ENCODE data around the gene SKOR1. TPM values are rescaled to one million over a fixed set of nuclear protein-coding genes. Genes with fewer than 3 reads are reported as not detected.

Gene SKOR1
- total RNA-seq, 1 donor from 2014 or later: under 0.01 TPM

GRCh38 chr15:67809866-67810265, 15.4 kb upstream of the SKOR1 start:
- DNase-seq (ENCODE audit: low read depth): no peak
- H3K36me3 ChIP-seq (ENCODE audit: control insufficient read depth, insufficient read depth, low read length): no peaks in the 10 kb centered on the region
- no peak for FAIRE-seq
- no peak overlapping the region for H3K4me3 ChIP-seq (ENCODE audit: low read depth, low read length)
- H3K27me3 ChIP-seq (ENCODE audit: control insufficient read depth, insufficient read depth, low read length): no peaks in the 10 kb centered on the region
- TF ChIP-seq CTCF (IDR thresholded peaks at IDR 0.05; ENCODE audit: insufficient read depth, low read length, severe bottlenecking): no peak

DNA sequence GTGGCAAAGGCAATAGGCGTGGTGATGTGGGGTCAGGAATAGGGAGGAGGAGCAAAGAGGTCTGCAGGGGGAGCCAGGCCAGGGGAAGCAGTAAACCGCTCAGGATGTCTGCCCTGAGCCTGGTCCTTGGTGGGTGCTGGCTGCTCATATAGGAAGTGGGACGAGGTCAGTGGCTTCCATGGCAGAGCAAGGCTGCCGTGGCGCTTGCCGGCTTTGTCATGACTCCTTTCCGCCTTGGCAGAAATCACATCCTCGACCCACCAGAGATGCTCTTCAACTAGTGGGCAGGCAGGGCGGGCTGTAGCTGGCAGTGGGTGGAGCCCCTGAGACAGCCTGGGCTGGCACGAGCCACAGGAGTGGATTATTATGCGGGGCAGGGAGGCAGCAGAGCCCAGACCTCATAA, 13.1 kb upstream of the SKOR1 start:
- no peaks in the 10 kb centered on the region for H3K27me3 ChIP-seq (ENCODE audit: control insufficient read depth, insufficient read depth, low read length)
- no peak for DNase-seq (ENCODE audit: low read depth)
- no peak for TF ChIP-seq CTCF (IDR thresholded peaks at IDR 0.05; ENCODE audit: insufficient read depth, low read length, severe bottlenecking)
- no peaks in the 10 kb centered on the region for H3K36me3 ChIP-seq (ENCODE audit: control insufficient read depth, insufficient read depth, low read length)
- H3K4me3 ChIP-seq (ENCODE audit: low read depth, low read length): no peak overlapping the region
- FAIRE-seq: no peak

DNA sequence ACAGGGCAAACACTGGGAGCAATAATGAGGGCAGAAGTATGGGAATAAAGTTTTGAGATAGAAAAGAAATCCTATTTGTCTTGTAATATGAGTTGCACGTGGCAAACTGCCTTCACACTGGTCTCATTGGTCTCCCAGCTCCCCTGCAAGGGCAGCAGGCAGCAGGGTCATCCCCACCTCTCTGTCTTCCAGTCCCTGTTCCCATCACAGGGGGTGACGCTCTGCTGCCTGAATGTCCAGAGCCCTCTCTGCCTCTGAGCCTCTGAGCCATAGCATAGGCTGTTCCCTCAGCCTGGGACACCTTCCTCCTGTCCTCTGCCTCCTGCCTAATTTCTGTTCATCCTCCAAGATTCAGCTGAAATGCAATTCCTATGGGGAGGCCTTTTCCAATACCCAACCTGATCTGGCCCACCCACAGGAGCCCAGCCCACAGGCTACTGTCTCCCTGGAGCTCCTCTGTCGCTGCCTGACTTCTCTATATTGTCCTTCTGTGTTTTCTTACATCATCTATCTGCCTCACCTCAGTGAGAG, 12.1 kb upstream of the SKOR1 start:
- Histone ChIP-seq H3K36me3 (ENCODE audit: control insufficient read depth, insufficient read depth, low read length) (no peaks in the 10 kb centered on the region), H3K4me3 (ENCODE audit: low read depth, low read length) (no peak overlapping the region), H3K27me3 (ENCODE audit: control insufficient read depth, insufficient read depth, low read length) (no peaks in the 10 kb centered on the region)
- no peak for TF ChIP-seq CTCF (IDR thresholded peaks at IDR 0.05; ENCODE audit: insufficient read depth, low read length, severe bottlenecking)
- DNase-seq (ENCODE audit: low read depth) (no peak), FAIRE-seq (no peak)

DNA sequence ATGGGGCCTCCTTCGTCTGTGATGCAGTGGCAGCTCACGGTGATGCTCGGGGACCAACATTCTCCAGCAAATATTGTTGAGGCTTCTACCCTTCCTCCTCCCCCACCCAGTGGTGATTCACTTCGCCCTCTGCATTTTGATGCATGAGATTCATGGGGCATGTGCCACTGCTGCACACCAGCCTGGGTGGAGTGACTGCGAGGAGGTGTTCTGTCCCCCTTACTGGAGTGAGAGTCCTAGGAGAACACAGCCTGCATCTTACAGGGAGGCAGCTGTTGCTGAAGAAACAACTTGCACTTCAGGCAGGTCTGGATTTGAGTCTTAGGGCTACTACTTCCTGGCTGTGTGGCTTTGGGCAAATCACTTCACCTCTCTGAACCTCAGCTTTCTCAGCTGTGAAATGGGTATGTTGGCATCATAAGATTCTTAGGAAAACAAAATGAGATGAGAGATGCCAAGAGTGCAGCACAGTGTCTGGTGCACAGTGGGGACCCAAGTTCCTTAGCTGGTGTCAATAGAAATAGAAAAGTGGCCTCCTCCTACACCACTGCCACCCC, 10.2 kb upstream of the SKOR1 start:
- no peaks in the 10 kb centered on the region for H3K36me3 ChIP-seq (ENCODE audit: control insufficient read depth, insufficient read depth, low read length)
- no peak for TF ChIP-seq CTCF (IDR thresholded peaks at IDR 0.05; ENCODE audit: insufficient read depth, low read length, severe bottlenecking)
- H3K27me3 ChIP-seq (ENCODE audit: control insufficient read depth, insufficient read depth, low read length): peaks cover 13% of the 10 kb centered on the region
- DNase-seq (ENCODE audit: low read depth): no peak
- H3K4me3 ChIP-seq (ENCODE audit: low read depth, low read length): no peak overlapping the region
- peak; percentile 47 for FAIRE-seq

DNA sequence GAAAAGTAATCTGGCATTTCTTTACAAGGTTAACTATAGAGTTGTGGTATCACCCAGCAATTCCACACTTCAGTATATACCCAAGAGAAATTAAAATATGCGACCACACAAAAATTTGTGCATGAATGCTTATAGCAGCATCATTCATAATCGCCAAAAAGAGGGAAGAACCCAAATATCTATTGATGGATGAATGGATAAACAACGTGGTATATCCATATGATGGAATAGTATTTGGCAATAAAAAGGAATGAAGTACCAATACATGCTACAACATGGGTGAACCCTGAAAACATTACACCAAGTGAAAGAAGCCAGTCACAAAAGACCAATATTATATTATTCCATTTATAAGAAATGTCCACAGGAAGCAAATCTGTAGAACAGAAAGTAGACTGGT, 8.6 kb upstream of the SKOR1 start:
- H3K4me3 ChIP-seq (ENCODE audit: low read depth, low read length): no peak overlapping the region
- no peaks in the 10 kb centered on the region for H3K36me3 ChIP-seq (ENCODE audit: control insufficient read depth, insufficient read depth, low read length)
- no peak for DNase-seq (ENCODE audit: low read depth)
- no peak for FAIRE-seq
- peaks cover 28% of the 10 kb centered on the region for H3K27me3 ChIP-seq (ENCODE audit: control insufficient read depth, insufficient read depth, low read length)
- TF ChIP-seq CTCF (IDR thresholded peaks at IDR 0.05; ENCODE audit: insufficient read depth, low read length, severe bottlenecking): no peak

DNA sequence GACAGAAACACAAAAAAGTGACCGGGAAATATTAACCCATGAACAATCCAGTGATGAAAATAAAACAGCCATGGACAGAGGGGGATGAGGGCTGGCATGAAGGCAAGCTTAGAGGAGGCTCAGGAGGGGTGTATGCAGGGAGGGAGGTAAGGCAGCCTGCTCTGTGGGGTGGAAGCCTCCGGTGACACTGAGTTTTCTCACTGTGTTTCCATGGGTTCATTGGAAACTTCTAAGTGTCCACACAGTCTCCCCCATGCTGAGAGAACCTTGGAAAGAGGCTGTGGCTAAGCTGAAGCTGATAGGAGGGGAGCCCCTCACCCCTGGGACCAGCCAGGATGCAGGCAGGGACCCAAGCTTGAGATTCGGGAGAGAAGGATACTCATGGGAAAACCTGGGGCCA, 6.8 kb upstream of the SKOR1 start:
- Histone ChIP-seq H3K4me3 (ENCODE audit: low read depth, low read length) (no peak overlapping the region), H3K36me3 (ENCODE audit: control insufficient read depth, insufficient read depth, low read length) (no peaks in the 10 kb centered on the region), H3K27me3 (ENCODE audit: control insufficient read depth, insufficient read depth, low read length) (peaks cover 39% of the 10 kb centered on the region)
- TF ChIP-seq CTCF (IDR thresholded peaks at IDR 0.05; ENCODE audit: insufficient read depth, low read length, severe bottlenecking): no peak
- FAIRE-seq: no peak
- DNase-seq (ENCODE audit: low read depth): no peak
